K562 (cell line): ENCODE results near the gene NOL12. TPM values are rescaled to one million over a fixed set of nuclear protein-coding genes. Genes with fewer than 3 reads are reported as not detected.

ENCODE experiments used
- BRCA1 ChIP-seq, 2 experiments: fragments of 450-650 bp in 1 of 2; sonication (generic) in 1 of 2; formaldehyde crosslinking in 1 of 2; IDR thresholded peaks; 2 replicates each; pipeline versions ENCODE4 v1.5.0 to v1.6.1; 2017 to 2020; ENCODE audit warnings: mild to moderate bottlenecking in 1 of 2, missing genetic modification reagents in 1 of 2
- CBX5 ChIP-seq: IDR thresholded peaks from 2 replicates; pipeline ENCODE4 v1.6.1; 2014; ENCODE audit warnings: low read depth, borderline replicate concordance
- CEBPB ChIP-seq: fragments of 450-650 bp; IDR thresholded peaks from 2 replicates; pipeline ENCODE4 v1.6.1; 2016; ENCODE audit warnings: missing genetic modification characterization, missing compliant biosample characterization
- DIDO1 ChIP-seq: fragments of 450-650 bp; IDR thresholded peaks from 2 replicates; pipeline ENCODE4 v1.6.1; 2016; ENCODE audit warnings: low read depth, missing biosample characterization, missing genetic modification characterization
- ELF4 ChIP-seq: fragments of 450-650 bp; formaldehyde crosslinking; IDR thresholded peaks from 2 replicates; pipeline ENCODE4 v1.4.0; 2022; ENCODE audit warnings: missing genetic modification characterization
- HDAC3 ChIP-seq: fragments of 450-650 bp; IDR thresholded peaks from 2 replicates; pipeline ENCODE4 v1.6.1; 2018; ENCODE audit warnings: borderline replicate concordance, mild to moderate bottlenecking, moderate library complexity; ENCODE audit not compliant: partially characterized antibody
- KAT8 ChIP-seq: fragments of 450-650 bp; IDR thresholded peaks from 2 replicates; pipeline ENCODE4 v1.6.1; 2016; ENCODE audit warnings: low read depth, mild to moderate bottlenecking
- KLF13 ChIP-seq: fragments of 450-650 bp; IDR thresholded peaks from 2 replicates; pipeline ENCODE4 v1.6.1; 2016; ENCODE audit warnings: missing genetic modification characterization, low read depth, mild to moderate bottlenecking, missing compliant biosample characterization, moderate library complexity, borderline replicate concordance
- MAFK ChIP-seq: IDR thresholded peaks from 2 replicates; pipeline ENCODE4 v1.6.1; 2011; ENCODE audit warnings: low read length, improper control_type of control experiment
- NFIC ChIP-seq: fragments of 450-650 bp; IDR thresholded peaks from 2 replicates; pipeline ENCODE4 v1.6.1; 2017; ENCODE audit warnings: mild to moderate bottlenecking, inconsistent platforms
- PML ChIP-seq: IDR thresholded peaks from 2 replicates; pipeline ENCODE4 v1.6.1; 2012; ENCODE audit warnings: low read length, inconsistent platforms
- SMARCC2 ChIP-seq: fragments of 450-650 bp; IDR thresholded peaks from 2 replicates; pipeline ENCODE4 v1.6.1; 2017; ENCODE audit warnings: antibody characterized with exemption, moderate library complexity, mild to moderate bottlenecking, low read depth
- TOE1 ChIP-seq, 2 experiments: fragments of 450-650 bp in 1 of 2; sonication (generic) in 1 of 2; formaldehyde crosslinking in 1 of 2; IDR thresholded peaks; 2 replicates each; pipeline versions ENCODE4 v1.7.1 to v1.8.0; 2016 to 2022; ENCODE audit warnings: borderline replicate concordance in 2 of 2, mild to moderate bottlenecking in 2 of 2, antibody characterized with exemption in 1 of 2, inconsistent platforms in 1 of 2, low read depth in 1 of 2, missing genetic modification reagents in 1 of 2, moderate library complexity in 1 of 2
- USF2 ChIP-seq: sonication (generic); formaldehyde crosslinking; IDR thresholded peaks from 2 replicates; pipeline ENCODE4 v1.5.0; 2020; ENCODE audit warnings: missing genetic modification reagents
- XRCC3 ChIP-seq: fragments of 450-650 bp; IDR thresholded peaks from 2 replicates; pipeline ENCODE4 v1.6.1; 2017; ENCODE audit warnings: mild to moderate bottlenecking, moderate library complexity
- ZC3H4 ChIP-seq: sonication (generic); formaldehyde crosslinking; IDR thresholded peaks from 2 replicates; pipeline ENCODE4 v1.9.0; 2021; ENCODE audit warnings: missing genetic modification reagents, borderline replicate concordance
- ZFPM2 ChIP-seq: fragments of 250-450 bp; sonication (Bioruptor Pico); IDR thresholded peaks from 2 replicates; pipeline ENCODE4 v1.5.1; 2022; ENCODE audit warnings: mild to moderate bottlenecking
- ZNF583 ChIP-seq: fragments of 250-450 bp; sonication (Bioruptor Pico); IDR thresholded peaks from 2 replicates; pipeline ENCODE4 v1.4.0; 2020
- polyA plus RNA-seq, 8 experiments: library from polyadenylated mRNA; depleted of rRNA in 4 of 8; stranded (reverse) in 5 of 8; unstranded in 3 of 8; fragments of >200 nt; fragmentation: Nextera tagmentation in 2 of 8; fragmentation: Illumina TruSeq in 1 of 8; extraction: Ambion mirVana in 2 of 8; extraction: Trizol in 1 of 8; gene quantifications; 2 replicates each; pipeline versions ENCODE4 v1.2.1 to v1.2.3, GENCODE V29; 2011 to 2014; ENCODE audit warnings: inconsistent platforms in 1 of 8, missing spikeins in 1 of 8
- total RNA-seq, 7 experiments: library from RNA; depleted of rRNA in 6 of 7; stranded (reverse); fragments of >200 nt in 6 of 7; fragmentation: Illumina TruSeq in 2 of 7; extraction: Trizol in 2 of 7; gene quantifications; 2 replicates each; pipeline versions ENCODE4 v1.2.1 to v1.2.3, GENCODE V29; 2011 to 2021; ENCODE audit warnings: low replicate concordance in 1 of 7
- TF ChIP-seq, protein P1 (sequence below): IDR thresholded peaks from 2 replicates; pipeline ENCODE4 v1.6.1; 2016; ENCODE audit warnings: missing genetic modification characterization, missing compliant biosample characterization
- TF ChIP-seq, protein P2 (sequence below): fragments of 150-350 bp; conservative IDR thresholded peaks from 2 replicates; pipeline ENCODE4 v1.6.1; 2014; ENCODE audit warnings: low read length
- TF ChIP-seq, protein P3 (sequence below): IDR thresholded peaks from 3 replicates; pipeline ENCODE4 v1.6.1; 2011; ENCODE audit warnings: borderline replicate concordance, mild to moderate bottlenecking; ENCODE audit not compliant: insufficient read length, insufficient read depth
- TF ChIP-seq, protein P4 (sequence below): fragments of 250-450 bp; sonication (Bioruptor Pico); IDR thresholded peaks from 2 replicates; pipeline ENCODE4 v1.8.0; 2021; ENCODE audit warnings: borderline replicate concordance, mild to moderate bottlenecking, moderate library complexity; ENCODE audit not compliant: poor library complexity, severe bottlenecking

Gene NOL12
- total and polyA plus RNA-seq, 9 of the 15 experiments (the other 6 are each of a cell fraction or from before 2014, with no cell fraction given): 2.8 to 40.9 (median 28.5) TPM

- TF ChIP-seq ELF4 (CRISPR knock-in tag): no peak
- no peak for TF ChIP-seq CBX5
- TF ChIP-seq MAFK: no peak
- no peak for TF ChIP-seq ZC3H4 (CRISPR knock-in tag)
- TF ChIP-seq, protein P1, sequence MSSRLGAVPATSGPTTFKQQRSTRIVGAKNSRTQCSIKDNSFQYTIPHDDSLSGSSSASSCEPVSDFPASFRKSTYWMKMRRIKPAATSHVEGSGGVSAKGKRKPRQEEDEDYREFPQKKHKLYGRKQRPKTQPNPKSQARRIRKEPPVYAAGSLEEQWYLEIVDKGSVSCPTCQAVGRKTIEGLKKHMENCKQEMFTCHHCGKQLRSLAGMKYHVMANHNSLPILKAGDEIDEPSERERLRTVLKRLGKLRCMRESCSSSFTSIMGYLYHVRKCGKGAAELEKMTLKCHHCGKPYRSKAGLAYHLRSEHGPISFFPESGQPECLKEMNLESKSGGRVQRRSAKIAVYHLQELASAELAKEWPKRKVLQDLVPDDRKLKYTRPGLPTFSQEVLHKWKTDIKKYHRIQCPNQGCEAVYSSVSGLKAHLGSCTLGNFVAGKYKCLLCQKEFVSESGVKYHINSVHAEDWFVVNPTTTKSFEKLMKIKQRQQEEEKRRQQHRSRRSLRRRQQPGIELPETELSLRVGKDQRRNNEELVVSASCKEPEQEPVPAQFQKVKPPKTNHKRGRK (tag): no peak
- no peak for TF ChIP-seq XRCC3
- TF ChIP-seq, protein P2, sequence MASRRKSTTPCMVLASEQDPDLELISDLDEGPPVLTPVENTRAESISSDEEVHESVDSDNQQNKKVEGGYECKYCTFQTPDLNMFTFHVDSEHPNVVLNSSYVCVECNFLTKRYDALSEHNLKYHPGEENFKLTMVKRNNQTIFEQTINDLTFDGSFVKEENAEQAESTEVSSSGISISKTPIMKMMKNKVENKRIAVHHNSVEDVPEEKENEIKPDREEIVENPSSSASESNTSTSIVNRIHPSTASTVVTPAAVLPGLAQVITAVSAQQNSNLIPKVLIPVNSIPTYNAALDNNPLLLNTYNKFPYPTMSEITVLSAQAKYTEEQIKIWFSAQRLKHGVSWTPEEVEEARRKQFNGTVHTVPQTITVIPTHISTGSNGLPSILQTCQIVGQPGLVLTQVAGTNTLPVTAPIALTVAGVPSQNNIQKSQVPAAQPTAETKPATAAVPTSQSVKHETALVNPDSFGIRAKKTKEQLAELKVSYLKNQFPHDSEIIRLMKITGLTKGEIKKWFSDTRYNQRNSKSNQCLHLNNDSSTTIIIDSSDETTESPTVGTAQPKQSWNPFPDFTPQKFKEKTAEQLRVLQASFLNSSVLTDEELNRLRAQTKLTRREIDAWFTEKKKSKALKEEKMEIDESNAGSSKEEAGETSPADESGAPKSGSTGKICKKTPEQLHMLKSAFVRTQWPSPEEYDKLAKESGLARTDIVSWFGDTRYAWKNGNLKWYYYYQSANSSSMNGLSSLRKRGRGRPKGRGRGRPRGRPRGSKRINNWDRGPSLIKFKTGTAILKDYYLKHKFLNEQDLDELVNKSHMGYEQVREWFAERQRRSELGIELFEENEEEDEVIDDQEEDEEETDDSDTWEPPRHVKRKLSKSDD: no peak
- no peak for TF ChIP-seq CEBPB (tag)
- no peak for TF ChIP-seq NFIC
- TF ChIP-seq DIDO1: no peak
- TF ChIP-seq TOE1 (IDR thresholded peaks at IDR 0.05; ENCODE audit: borderline replicate concordance): no peak
- no peak for TF ChIP-seq TOE1 (CRISPR knock-in tag; IDR thresholded peaks at IDR 0.05; ENCODE audit: borderline replicate concordance, low read depth)
- TF ChIP-seq, protein P3, sequence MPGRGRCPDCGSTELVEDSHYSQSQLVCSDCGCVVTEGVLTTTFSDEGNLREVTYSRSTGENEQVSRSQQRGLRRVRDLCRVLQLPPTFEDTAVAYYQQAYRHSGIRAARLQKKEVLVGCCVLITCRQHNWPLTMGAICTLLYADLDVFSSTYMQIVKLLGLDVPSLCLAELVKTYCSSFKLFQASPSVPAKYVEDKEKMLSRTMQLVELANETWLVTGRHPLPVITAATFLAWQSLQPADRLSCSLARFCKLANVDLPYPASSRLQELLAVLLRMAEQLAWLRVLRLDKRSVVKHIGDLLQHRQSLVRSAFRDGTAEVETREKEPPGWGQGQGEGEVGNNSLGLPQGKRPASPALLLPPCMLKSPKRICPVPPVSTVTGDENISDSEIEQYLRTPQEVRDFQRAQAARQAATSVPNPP: no peak
- TF ChIP-seq USF2: no peak
- TF ChIP-seq ZNF583 (CRISPR knock-in tag): no peak
- TF ChIP-seq KAT8: no peak
- no peak for TF ChIP-seq BRCA1 (IDR thresholded peaks at IDR 0.05)
- no peak for TF ChIP-seq BRCA1 (CRISPR knock-in tag; IDR thresholded peaks at IDR 0.05)
- no peak for TF ChIP-seq ZFPM2 (CRISPR knock-in tag)
- TF ChIP-seq HDAC3: no peak
- no peak for TF ChIP-seq SMARCC2
- TF ChIP-seq, protein P4, sequence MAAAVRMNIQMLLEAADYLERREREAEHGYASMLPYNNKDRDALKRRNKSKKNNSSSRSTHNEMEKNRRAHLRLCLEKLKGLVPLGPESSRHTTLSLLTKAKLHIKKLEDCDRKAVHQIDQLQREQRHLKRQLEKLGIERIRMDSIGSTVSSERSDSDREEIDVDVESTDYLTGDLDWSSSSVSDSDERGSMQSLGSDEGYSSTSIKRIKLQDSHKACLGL (CRISPR knock-in tag): no peak
- TF ChIP-seq PML: no peak
- TF ChIP-seq KLF13: no peak
Observed at GRCh38 chr22:37676736-37677492, 9.2 kb upstream of the NOL12 start (continued).
